GM21390 (cell line): ENCODE measurements around the gene TRUB1.

Experiments
- ATAC-seq: cut with Tn5 transposase; IDR thresholded peaks from one replicate; pipeline ENCODE4 v1.9.1; 2021; ENCODE audit not compliant: unreplicated experiment

The TRUB1 gene

DNA sequence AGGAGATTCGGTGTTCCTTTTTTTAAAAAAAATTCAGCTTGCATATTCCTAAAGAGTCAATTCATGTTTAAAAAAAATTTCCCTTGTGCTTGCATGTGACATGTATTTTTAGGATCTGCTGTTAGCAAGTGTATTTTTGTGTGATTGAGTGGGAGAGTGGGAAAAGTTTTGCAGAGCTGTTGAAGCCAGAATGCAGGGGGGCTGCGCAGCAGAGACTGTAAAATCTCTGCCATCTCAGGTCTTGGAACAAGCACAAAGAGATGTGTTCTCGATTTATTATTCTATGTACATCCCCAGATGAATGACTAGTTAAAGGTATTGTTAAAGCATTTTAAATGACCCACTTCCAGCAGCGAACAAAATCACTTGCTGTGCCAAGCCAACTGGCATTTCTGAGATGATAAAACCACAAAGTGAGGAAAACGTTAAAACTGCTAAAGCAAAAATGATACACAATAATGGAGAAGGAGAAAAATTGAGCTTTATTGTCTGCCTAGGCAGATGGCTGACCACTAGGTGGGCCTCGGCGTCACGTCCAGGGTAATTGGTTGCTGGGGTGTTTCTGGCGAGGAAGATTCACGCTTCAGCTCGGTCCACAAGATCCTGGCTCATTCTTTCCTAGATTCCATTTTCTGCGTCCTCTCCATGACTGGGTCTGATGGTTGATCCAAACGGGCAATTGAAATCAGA lies 88.2 kb downstream of the TRUB1 start:
- ATAC-seq = no peak

GRCh38 chr10:115026746-115027140 lies 88.7 kb downstream of the TRUB1 start:
- ATAC-seq = no peak
